ENCODE data around the gene UCK2. TPM values are rescaled to one million over a fixed set of nuclear protein-coding genes. Genes with fewer than 3 reads are reported as not detected.
"Not testable (repeated sequence)": the region's sequence is repeated elsewhere in the genome, so short reads cannot be mapped to it uniquely, and the experiment has no call there.

Gene UCK2
- total RNA-seq, 2 donors from 2014 or later = 39.6 to 69.0 TPM

- H3K4me3 ChIP-seq = no peak overlapping the region
- H3K4me1 ChIP-seq = no peaks in the 10 kb centered on the region
- no peaks in the 10 kb centered on the region for H3K36me3 ChIP-seq
- no peak for DNase-seq
- no peaks in the 10 kb centered on the region for H3K27me3 ChIP-seq
- intact Hi-C loops (cut with DNase I) = no loop called here
- no peak overlapping the region for H3K9ac ChIP-seq (ENCODE audit: low read depth in 2 of 2, low read length in 2 of 2)
- TF ChIP-seq CTCF (IDR thresholded peaks at IDR 0.05) = no peak
- H3K9me3 ChIP-seq = no peaks in the 10 kb centered on the region
- no peak overlapping the region for H3K27ac ChIP-seq
Observed at GRCh38 chr1:165799387-165799786, 28.0 kb upstream of the UCK2 start.

- H3K4me3 ChIP-seq; H3K9me3 ChIP-seq; intact Hi-C loops (cut with DNase I): not testable (repeated sequence)
Observed at GRCh38 chr1:165804513-165804912, 22.9 kb upstream of the UCK2 start.

DNA sequence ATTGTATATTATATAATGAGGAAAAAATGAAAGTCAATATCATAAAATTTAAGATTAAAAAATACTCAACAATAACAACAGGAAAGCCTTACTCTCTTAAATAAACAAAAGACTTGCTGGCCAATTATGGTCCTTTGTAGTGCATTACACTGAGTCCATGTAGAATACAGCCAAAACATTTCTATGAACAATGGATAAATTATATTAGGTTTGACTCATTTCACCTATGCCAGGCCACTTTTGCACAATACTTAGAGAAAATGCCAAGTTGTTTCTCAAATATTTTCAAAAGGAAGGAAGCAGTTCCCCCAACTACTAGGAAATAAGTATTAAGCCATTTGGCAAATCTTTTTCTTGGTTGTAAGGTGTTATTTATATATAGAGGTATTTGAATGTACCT is 19.8 kb upstream of the UCK2 start:
- Histone ChIP-seq H3K36me3 (no peaks in the 10 kb centered on the region), H3K9ac (ENCODE audit: low read depth in 2 of 2, low read length in 2 of 2) (no peak overlapping the region), H3K4me1 (no peaks in the 10 kb centered on the region), H3K27ac (no peak overlapping the region), H3K27me3 (no peaks in the 10 kb centered on the region), H3K9me3 (no peaks in the 10 kb centered on the region), H3K4me3 (no peak overlapping the region)
- intact Hi-C loops (cut with DNase I) = no loop called here
- TF ChIP-seq CTCF (IDR thresholded peaks at IDR 0.05) = no peak
- no peak for DNase-seq

More at GRCh38 chr1:165804513-165804912, 22.9 kb upstream of the UCK2 start:
- not testable (repeated sequence) for H3K27ac ChIP-seq; H3K9ac ChIP-seq (ENCODE audit: low read depth in 2 of 2, low read length in 2 of 2); H3K36me3 ChIP-seq; H3K4me1 ChIP-seq; H3K27me3 ChIP-seq; DNase-seq

- no peaks in the 10 kb centered on the region for H3K4me1 ChIP-seq
- no peak overlapping the region for H3K27ac ChIP-seq
Observed at GRCh38 chr1:165815725-165816124, 11.7 kb upstream of the UCK2 start.

GRCh38 chr1:165816157-165816556 is 11.3 kb upstream of the UCK2 start:
- Histone ChIP-seq H3K9me3 (no peaks in the 10 kb centered on the region), H3K4me3 (no peak overlapping the region), H3K36me3 (no peaks in the 10 kb centered on the region), H3K4me1 (no peaks in the 10 kb centered on the region), H3K27me3 (no peaks in the 10 kb centered on the region), H3K27ac (no peak overlapping the region), H3K9ac (ENCODE audit: low read depth in 2 of 2, low read length in 2 of 2) (no peak overlapping the region)
- no peak for TF ChIP-seq CTCF (IDR thresholded peaks at IDR 0.05)
- no peak for DNase-seq
- intact Hi-C loops (cut with DNase I) = no loop called here

More at GRCh38 chr1:165815725-165816124, 11.7 kb upstream of the UCK2 start:
- H3K9ac ChIP-seq (ENCODE audit: low read depth in 2 of 2, low read length in 2 of 2) = no peak overlapping the region
- DNase-seq = no peak
- no peak for TF ChIP-seq CTCF (IDR thresholded peaks at IDR 0.05)
- intact Hi-C loops (cut with DNase I) = no loop called here
- no peak overlapping the region for H3K4me3 ChIP-seq
- no peaks in the 10 kb centered on the region for H3K36me3 ChIP-seq
- no peaks in the 10 kb centered on the region for H3K27me3 ChIP-seq
- H3K9me3 ChIP-seq = no peaks in the 10 kb centered on the region

DNA sequence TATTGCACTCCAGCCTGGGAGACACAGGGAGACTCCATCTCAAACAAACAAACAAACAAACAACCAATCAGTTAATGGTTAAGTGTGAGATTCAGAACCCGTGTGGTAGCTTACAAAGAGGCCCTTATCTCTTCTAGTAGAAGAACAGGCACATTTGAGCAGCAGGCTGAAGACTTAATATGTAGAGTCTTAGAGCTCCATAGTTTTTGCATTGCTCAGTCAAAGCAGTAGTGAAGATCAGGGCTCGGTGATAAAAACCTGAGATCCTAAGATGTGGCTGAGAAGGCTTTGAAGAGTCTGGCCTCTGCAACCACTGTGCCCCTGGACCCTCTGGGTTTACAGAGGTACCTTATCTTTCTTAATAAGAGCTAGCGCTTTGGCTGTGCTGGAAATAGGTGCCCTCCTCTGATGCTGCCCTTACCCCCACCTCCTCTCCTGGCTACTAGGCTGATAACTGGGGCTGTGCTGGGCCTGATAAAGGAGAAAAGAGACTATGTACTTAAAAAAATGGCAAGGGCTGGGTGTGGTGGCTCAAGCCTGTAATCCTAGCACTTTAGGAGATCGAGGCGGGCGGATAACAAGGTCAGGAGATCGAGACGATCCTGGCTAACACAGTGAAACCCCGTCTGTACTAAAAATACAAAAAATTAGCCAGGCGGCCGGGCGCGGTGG is 10.5 kb upstream of the UCK2 start:
- no peak overlapping the region for H3K9ac ChIP-seq (ENCODE audit: low read depth in 2 of 2, low read length in 2 of 2)
- no peak for DNase-seq
- intact Hi-C loops (cut with DNase I) = no loop called here
- H3K36me3 ChIP-seq = no peaks in the 10 kb centered on the region
- no peak overlapping the region for H3K27ac ChIP-seq
- no peaks in the 10 kb centered on the region for H3K9me3 ChIP-seq
- TF ChIP-seq CTCF (IDR thresholded peaks at IDR 0.05) = no peak
- H3K4me1 ChIP-seq = no peaks in the 10 kb centered on the region
- no peaks in the 10 kb centered on the region for H3K27me3 ChIP-seq
- no peak overlapping the region for H3K4me3 ChIP-seq
